Activated naive CD4-positive, alpha-beta T cell treated with anti-CD3 and anti-CD28 coated beads, Interleukin-2, amount 10 ng/mL, durations not matched to agents 7 days and 5 days (primary cell): ENCODE data around the gene ZBTB7A.

Experiments
- CTCF ChIA-PET: fragments of 350-600 bp; sonication (Branson Sonifier 250); formaldehyde crosslinking; loops from one replicate; lab custom pipeline; 2021; ENCODE audit warnings: antibody characterized with exemption; lab: Charles Lee
- DNase-seq: peaks from one replicate; pipeline ENCODE4 v3.0.0-alpha.2; 2020
- H3K27ac Mint-ChIP-seq: one replicate; pipeline ENCODE4 v1.8.0; 2021; ENCODE audit warnings: mild to moderate bottlenecking, moderate library complexity, mixed read lengths
- H3K27me3 Mint-ChIP-seq: one replicate; pipeline ENCODE4 v1.8.0; 2021; ENCODE audit warnings: mild to moderate bottlenecking, mixed read lengths
- H3K36me3 Mint-ChIP-seq: one replicate; pipeline ENCODE4 v1.8.0; 2021; ENCODE audit warnings: mixed read lengths
- H3K4me1 Mint-ChIP-seq: one replicate; pipeline ENCODE4 v1.8.0; 2021; ENCODE audit warnings: mixed read lengths
- H3K4me3 Mint-ChIP-seq: one replicate; pipeline ENCODE4 v1.8.0; 2021; ENCODE audit warnings: mild to moderate bottlenecking, moderate library complexity, mixed read lengths
- H3K9me3 Mint-ChIP-seq: one replicate; pipeline ENCODE4 v1.8.0; 2021; ENCODE audit warnings: mixed read lengths

Gene ZBTB7A

DNA sequence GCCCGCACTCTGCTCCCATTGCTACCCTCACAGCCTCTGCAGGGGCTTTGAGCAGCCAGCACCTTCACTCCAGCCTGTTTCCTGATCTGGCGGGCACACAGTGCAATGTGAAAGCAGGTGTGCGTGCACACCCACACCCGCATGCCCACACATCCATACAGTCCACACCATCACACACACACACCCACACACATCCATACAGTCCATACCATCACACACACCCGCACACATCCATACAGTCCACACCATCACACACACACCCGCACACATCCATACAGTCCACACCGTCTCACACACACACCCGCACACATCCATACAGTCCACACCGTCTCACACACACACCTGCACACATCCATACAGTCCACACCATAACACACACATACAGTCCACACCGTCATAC lies 31.1 kb downstream of the ZBTB7A start:
- Mint-ChIP-seq H3K27ac (no peak overlapping the region), H3K4me3 (no peak overlapping the region), H3K27me3 (no peaks in the 10 kb centered on the region), H3K9me3 (no peaks in the 10 kb centered on the region), H3K36me3 (peaks cover 10% of the 10 kb centered on the region), H3K4me1 (no peaks in the 10 kb centered on the region)
- CTCF ChIA-PET: no interaction called here
- DNase-seq: no peak

DNA sequence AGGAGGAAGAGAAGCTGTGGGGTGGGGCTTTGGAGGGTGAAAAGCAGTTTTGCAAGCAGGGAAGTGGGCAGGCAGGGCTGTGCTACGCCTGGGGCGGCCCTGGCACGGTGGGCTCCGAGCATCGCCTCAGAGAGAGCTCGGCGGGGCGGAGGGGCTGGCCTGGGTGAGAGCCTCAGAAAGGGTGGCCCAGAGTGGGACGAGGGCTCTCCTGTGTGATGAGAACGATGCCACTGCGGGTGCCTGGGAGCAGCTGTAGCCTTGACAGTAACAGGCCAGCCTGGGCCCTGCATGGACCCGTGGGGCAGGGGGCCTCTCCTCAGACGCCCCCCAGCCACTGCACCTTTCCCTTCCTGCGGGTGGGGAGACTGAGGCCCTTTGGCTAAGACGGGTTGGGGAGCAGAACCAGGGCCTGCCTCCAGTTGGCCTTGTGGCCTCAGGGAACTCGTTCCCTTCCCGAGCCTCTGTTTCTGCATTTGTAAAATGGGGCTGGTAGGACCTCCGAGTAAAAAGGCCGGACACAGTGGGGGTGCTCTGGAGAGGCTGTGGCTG lies 31.6 kb downstream of the ZBTB7A start:
- no peak overlapping the region for H3K27ac Mint-ChIP-seq
- DNase-seq: no peak
- CTCF ChIA-PET: no interaction called here
- no peaks in the 10 kb centered on the region for H3K9me3 Mint-ChIP-seq
- H3K4me1 Mint-ChIP-seq: no peaks in the 10 kb centered on the region
- no peak overlapping the region for H3K4me3 Mint-ChIP-seq
- no peaks in the 10 kb centered on the region for H3K27me3 Mint-ChIP-seq
- peaks cover 6% of the 10 kb centered on the region for H3K36me3 Mint-ChIP-seq

DNA sequence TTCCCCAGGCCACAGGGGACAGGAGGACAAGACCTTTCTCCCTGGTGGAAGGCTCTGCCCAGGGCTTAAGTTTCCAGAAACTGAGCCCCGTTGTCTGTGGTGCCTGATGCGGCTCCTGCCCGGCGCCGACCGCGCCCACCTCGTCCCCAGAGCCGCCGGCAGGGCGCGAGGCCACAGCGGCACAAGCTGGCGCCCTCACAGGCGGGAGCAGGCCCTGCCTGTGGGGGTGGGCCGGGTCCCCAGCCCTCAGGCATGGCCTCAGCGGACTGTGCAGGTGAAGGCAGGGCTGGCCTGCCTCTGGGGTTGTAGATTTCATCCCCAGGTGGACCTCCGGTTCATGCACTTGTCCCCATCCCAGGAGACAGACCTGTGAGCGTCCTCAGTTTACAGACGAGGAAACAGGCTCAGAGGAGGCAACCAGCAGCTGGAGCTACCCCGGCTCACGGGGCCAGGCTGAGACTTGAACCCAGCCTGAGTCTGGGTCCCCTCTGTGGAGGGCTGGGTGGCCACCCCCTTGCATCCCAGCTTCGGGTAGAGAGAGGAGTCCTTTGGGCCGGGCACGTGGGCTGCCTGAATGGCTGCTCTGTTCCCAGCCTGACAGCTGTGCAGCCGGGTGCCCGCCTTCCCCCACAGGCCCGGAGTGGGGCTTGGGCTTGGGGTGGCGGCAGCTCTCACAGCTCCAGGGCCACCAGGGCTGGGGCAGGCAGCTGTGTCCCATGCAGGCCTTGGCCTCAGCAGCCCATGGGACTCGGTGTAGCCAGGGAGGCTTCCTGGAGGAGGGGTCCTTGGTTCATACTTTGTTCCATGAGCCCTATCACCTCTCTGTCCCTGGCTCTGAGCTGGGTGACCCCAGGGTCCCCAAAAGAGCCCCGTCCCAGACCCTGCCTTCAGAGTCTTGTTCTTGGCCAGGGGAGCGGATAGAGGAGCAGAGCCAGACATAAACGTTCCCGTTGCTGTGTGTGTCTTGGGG lies 32.4 kb downstream of the ZBTB7A start:
- Mint-ChIP-seq H3K9me3 (no peaks in the 10 kb centered on the region), H3K36me3 (peaks cover 6% of the 10 kb centered on the region), H3K27ac (no peak overlapping the region), H3K27me3 (no peaks in the 10 kb centered on the region), H3K4me3 (no peak overlapping the region), H3K4me1 (no peaks in the 10 kb centered on the region)
- CTCF ChIA-PET: no interaction called here
- DNase-seq: no peak

DNA sequence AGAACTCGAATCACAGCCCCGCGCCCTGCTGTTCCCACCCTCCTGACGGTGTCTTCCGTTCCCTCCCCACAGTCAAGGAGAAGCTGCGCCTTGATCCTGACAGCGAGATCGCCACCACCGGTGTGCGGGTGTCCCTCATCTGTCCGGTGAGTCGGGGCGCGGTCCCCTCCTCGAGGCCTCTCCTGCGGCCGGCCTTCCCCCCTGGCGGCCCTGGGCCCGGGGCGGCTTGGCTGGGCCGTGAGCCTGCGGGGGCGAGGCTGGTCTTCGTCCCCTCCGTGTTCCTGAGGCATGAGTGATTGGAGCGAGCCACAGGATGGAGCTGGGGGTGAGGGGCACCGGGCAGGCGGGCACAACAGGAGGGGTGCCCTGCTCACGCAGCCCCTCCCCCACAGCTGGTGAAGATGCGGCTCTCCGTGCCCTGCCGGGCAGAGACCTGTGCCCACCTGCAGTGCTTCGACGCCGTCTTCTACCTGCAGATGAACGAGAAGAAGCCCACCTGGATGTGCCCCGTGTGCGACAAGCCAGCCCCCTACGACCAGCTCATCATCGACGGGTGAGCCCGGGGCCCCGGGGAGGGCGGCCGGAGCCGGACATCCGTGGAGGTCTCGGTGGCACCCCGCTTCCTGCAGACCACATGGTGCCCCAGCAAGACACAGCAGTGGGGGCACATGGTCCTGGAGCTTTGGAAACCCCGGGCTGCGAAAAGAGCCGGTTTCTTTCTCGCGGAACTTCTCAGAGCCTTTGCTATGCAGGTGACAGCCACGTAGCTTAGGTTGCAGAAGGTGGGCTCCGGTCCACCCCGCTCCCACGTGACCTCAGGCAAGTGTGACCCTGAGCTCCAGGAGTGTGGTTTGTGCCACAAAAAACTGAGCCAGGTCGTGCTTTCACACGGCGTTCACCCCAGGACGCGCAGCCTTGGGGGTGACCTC lies 33.4 kb downstream of the ZBTB7A start:
- CTCF ChIA-PET: no interaction called here
- Mint-ChIP-seq H3K27ac (no peak overlapping the region), H3K4me1 (no peaks in the 10 kb centered on the region), H3K36me3 (peaks cover 6% of the 10 kb centered on the region), H3K27me3 (no peaks in the 10 kb centered on the region), H3K9me3 (no peaks in the 10 kb centered on the region), H3K4me3 (no peak overlapping the region)
- no peak for DNase-seq

DNA sequence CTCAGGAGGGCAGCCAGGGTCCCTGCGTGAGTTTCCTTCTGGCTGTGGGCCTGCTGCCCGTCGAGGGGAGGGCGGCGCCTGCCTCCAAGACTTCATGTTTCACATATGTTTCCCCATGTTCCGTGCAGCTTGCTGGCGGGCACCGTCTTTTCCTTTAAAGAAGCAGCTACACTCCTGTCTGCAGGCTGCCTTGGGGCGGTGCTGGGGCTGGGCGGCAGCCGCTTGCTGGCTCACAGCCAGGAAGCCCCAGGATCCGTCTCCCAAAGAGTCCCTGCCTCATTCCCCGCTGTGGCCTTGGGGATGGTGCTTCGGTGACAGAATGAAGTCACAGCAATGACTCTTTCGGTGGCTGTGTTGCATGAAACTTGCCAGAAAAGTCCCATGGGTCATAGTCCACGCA lies 34.3 kb downstream of the ZBTB7A start:
- no peaks in the 10 kb centered on the region for H3K9me3 Mint-ChIP-seq
- H3K36me3 Mint-ChIP-seq: peaks cover 3% of the 10 kb centered on the region
- no peak overlapping the region for H3K27ac Mint-ChIP-seq
- no peak for DNase-seq
- no peaks in the 10 kb centered on the region for H3K27me3 Mint-ChIP-seq
- H3K4me1 Mint-ChIP-seq: no peaks in the 10 kb centered on the region
- CTCF ChIA-PET: no interaction called here
- no peak overlapping the region for H3K4me3 Mint-ChIP-seq

DNA sequence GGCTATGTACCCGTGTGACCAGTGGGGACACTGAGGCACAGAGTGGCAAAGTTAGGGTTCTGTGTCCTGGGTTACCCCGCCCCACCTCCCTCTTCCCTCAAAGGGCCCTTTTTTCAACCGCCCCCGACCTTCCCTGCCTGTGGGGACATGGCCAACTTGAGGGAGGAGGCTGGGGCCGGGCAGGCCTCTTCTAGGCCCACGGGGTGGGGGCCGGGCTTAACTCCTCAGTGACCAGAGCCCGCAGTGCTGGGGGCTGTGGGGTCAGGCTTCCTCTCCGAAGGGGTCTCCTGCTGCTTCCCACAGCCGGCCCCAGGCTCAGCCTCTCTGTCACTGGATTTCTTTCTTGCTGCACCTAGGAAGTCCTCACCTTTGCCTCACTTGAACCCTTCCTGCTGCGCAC lies 35.3 kb downstream of the ZBTB7A start:
- H3K4me3 Mint-ChIP-seq: no peak overlapping the region
- no peaks in the 10 kb centered on the region for H3K9me3 Mint-ChIP-seq
- CTCF ChIA-PET: no interaction called here
- H3K27ac Mint-ChIP-seq: no peak overlapping the region
- DNase-seq: no peak
- no peaks in the 10 kb centered on the region for H3K4me1 Mint-ChIP-seq
- no peaks in the 10 kb centered on the region for H3K27me3 Mint-ChIP-seq
- peaks cover 3% of the 10 kb centered on the region for H3K36me3 Mint-ChIP-seq

DNA sequence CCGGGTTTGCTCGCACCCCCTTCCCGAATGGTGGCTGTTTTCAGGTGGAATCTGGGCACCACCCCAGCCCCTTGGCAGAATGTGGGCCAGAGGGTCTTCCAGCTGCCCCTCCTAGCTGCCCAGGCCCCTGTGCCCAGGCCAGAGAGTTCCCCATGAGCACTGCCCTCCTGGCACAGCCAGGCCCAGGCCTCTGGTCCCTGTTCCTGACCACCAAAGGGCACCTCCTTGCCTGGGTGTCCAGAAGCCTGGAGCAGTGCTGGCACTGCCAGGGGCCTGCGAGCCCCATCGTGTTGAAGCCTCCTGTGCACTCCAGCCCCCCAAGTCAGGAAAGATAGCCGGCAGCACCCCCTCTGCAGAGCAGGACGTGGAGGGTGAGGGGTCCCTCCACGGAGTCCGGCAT lies 35.7 kb downstream of the ZBTB7A start:
- Mint-ChIP-seq H3K4me1 (no peaks in the 10 kb centered on the region), H3K36me3 (peaks cover 3% of the 10 kb centered on the region), H3K4me3 (no peak overlapping the region), H3K9me3 (no peaks in the 10 kb centered on the region), H3K27ac (no peak overlapping the region), H3K27me3 (no peaks in the 10 kb centered on the region)
- CTCF ChIA-PET: no interaction called here
- DNase-seq: no peak

DNA sequence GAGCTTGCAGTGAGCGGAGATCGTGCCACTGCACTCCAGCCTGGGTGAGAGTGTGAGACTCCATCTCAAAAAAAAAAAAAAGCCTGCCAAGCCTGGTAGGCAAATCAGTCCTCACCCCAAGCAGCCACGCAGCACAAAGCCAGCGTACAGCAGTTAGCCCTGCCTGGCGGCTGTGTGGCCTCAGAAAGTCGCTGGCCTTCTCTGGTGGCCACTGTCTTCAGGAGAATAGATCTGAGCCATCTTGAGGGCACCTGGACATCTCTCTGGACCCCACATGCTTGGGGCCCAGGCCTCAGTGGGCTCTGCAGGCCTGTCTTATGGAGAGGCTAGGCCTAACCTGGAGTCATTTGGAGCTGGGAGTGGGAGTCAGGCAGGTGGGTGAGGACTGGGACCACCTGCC lies 36.1 kb downstream of the ZBTB7A start:
- no peaks in the 10 kb centered on the region for H3K9me3 Mint-ChIP-seq
- H3K27ac Mint-ChIP-seq: no peak overlapping the region
- H3K36me3 Mint-ChIP-seq: peaks cover 4% of the 10 kb centered on the region
- H3K4me3 Mint-ChIP-seq: no peak overlapping the region
- no peak for DNase-seq
- H3K27me3 Mint-ChIP-seq: no peaks in the 10 kb centered on the region
- CTCF ChIA-PET: no interaction called here
- no peaks in the 10 kb centered on the region for H3K4me1 Mint-ChIP-seq

DNA sequence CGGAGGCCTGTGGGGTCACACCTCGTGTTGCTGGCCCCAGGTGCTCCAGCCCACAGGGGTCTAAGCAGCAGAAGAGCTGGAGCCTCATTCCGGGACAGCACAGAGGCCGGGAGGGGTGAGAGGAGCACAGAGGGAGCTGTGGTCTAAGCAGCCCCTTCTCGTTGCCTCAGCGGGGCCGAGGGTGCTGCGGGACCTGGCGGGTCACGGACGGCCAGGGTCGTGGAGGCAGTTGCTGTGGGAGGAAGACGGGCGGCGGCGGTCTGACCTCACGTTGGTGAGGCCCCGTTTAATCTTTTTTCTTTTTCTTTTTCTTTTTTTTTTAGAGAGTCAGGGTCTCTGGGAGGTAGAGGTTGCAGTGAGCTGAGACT lies 37.5 kb downstream of the ZBTB7A start:
- Mint-ChIP-seq H3K27ac (no peak overlapping the region), H3K27me3 (no peaks in the 10 kb centered on the region), H3K4me1 (no peaks in the 10 kb centered on the region), H3K9me3 (no peaks in the 10 kb centered on the region), H3K36me3 (peaks cover 2% of the 10 kb centered on the region), H3K4me3 (no peak overlapping the region)
- no peak for DNase-seq
- CTCF ChIA-PET: no interaction called here

DNA sequence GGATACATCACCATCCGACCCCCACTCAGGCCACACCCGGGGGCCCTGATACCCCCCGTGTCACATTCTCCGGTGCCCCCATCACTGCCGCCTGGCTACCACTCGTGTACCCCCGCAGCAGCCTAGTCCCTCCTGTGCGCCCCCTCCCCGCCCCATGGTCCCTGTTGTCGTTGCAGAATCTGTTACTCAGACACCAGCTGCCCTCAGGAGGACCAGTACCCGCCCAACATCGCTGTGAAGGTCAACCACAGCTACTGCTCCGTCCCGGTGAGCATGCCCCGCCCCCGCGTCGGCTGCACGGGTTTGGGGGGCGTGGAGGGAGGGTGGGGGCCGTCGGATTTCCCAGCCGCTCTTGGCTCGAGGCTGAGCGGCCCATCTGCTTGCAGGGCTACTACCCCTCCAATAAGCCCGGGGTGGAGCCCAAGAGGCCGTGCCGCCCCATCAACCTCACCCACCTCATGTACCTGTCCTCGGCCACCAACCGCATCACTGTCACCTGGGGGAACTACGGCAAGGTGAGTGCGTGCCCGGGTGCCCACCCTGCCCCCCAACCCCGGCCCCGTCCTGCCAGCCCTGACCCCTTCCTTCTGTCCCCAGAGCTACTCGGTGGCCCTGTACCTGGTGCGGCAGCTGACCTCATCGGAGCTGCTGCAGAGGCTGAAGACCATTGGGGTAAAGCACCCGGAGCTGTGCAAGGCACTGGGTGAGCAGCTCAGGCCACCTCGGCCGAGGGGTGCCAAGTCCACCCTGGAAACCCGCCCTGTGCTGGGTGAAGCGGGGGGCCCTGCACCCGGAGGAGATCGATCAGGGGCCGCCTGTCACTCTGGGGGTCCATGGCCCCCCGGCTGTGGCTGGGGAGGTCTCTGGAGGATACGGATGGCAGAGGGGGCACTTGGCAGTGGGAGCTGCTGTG lies 38.1 kb downstream of the ZBTB7A start:
- CTCF ChIA-PET: interaction anchor here (1.4 kb wide), 1 partner anchor 41 kb away, joined by 3 read pairs; no protein-coding TSS in a partner anchor
- H3K4me3 Mint-ChIP-seq: no peak overlapping the region

DNA sequence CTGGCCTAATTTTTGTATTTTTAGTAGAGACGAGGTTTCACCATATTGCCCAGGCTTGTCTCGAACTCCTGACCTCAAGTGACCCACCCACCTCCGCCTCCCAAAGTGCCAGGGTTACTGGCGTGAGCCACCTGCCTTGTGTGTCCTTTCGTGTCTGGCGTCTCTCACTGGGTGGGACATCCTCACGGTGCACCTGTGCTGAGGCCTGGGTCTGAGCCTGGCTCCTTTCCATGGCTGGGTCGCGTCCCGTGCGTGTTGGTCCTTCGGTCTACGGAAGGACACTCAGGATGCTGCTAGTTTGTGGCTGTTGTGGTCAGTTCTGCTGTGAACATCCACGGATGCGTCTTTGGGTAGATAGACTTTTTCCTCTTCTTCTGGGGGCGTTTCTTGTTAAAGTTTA lies 39.6 kb downstream of the ZBTB7A start:
- H3K4me3 Mint-ChIP-seq: no peak overlapping the region
- no peaks in the 10 kb centered on the region for H3K27me3 Mint-ChIP-seq
- no peaks in the 10 kb centered on the region for H3K4me1 Mint-ChIP-seq
- no peak overlapping the region for H3K27ac Mint-ChIP-seq
- no peak for DNase-seq
- H3K9me3 Mint-ChIP-seq: peaks cover under 1% of the 10 kb centered on the region
- peaks cover 2% of the 10 kb centered on the region for H3K36me3 Mint-ChIP-seq
- CTCF ChIA-PET: no interaction called here

More for the DNA sequence above, 38.1 kb downstream of the ZBTB7A start:
- H3K27me3 Mint-ChIP-seq: no peaks in the 10 kb centered on the region
- no peaks in the 10 kb centered on the region for H3K4me1 Mint-ChIP-seq
- no peak for DNase-seq
- peaks cover 2% of the 10 kb centered on the region for H3K36me3 Mint-ChIP-seq
- no peaks in the 10 kb centered on the region for H3K9me3 Mint-ChIP-seq
- H3K27ac Mint-ChIP-seq: no peak overlapping the region

DNA sequence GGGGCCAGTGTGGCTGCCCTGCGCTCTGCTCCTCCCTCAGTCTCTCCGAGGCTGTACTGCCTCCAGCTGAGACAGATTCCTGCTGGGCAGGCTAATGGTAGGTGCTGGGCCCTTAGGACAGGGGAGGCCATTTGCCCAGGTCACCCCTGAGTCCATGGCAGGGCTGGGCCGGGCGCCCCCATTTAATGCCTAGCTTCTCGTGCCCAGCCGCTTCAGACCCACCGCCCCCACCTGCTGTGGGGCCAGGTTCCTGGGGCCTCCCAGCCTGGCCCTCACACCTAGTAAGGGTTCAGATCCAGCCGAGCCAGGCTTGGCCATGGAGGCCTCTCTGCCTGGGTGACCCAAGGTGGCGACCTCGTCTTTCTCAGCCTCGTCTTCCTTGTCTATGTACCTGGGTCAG lies 41.4 kb downstream of the ZBTB7A start:
- Mint-ChIP-seq H3K36me3 (peaks cover 5% of the 10 kb centered on the region), H3K4me1 (no peaks in the 10 kb centered on the region), H3K4me3 (no peak overlapping the region), H3K9me3 (peaks cover 3% of the 10 kb centered on the region), H3K27me3 (no peaks in the 10 kb centered on the region), H3K27ac (no peak overlapping the region)
- CTCF ChIA-PET: no interaction called here
- DNase-seq: no peak

DNA sequence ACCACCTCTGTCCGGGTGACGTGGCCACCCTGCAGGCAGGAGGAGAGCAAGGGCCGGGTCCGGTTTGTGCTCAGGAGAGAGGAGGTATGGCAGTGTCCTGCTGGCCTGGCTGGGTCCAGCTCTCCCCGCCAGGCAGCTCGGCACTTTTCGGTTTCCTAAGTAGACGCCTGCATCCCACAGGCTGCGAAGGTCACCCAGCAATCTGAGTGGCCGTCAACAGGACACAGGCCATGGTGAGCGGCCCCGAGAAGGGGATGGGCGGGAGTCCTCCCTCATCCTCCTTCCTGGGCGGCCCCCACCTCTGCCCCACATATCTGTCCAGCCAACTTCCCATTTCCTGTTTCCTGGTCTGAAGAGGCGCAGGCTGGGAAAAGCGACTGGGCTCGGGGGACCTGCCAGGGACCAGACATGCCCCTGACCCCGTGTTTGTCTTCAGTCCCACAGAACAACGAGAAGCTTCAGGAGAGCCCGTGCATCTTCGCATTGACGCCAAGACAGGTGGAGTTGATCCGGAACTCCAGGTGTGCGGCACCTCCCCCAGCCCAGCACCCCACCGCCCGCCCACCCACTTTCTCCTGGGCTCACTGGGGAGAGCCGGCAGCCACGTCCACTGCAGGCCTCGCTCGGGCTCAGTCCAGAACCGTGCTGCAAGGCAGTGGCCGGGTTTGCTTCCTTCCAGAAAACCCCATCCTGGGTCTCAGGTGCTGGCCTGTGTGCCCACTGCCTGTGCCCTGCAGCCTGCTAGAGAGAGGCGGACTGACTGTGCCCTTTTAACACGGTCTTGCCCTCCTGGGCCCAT lies 42.9 kb downstream of the ZBTB7A start:
- Mint-ChIP-seq H3K4me1 (no peaks in the 10 kb centered on the region), H3K4me3 (no peak overlapping the region), H3K36me3 (peaks cover 5% of the 10 kb centered on the region), H3K27me3 (no peaks in the 10 kb centered on the region), H3K9me3 (peaks cover 3% of the 10 kb centered on the region), H3K27ac (no peak overlapping the region)
- DNase-seq: no peak
- CTCF ChIA-PET: no interaction called here
